Sigmoid colon (tissue), 7 donors: ENCODE measurements around the gene ADCY4. TPM values are rescaled to one million over a fixed set of nuclear protein-coding genes. Genes with fewer than 3 reads are reported as not detected.

Source experiments
- DNase-seq: peaks from one replicate; pipeline ENCODE4 v3.0.0-alpha.2; 2019
- H3K27ac ChIP-seq, 4 donors: fragments of 200-600 bp; sonication (generic); one replicate each; pipeline ENCODE4 v1.5.1; 2016 to 2019; ENCODE audit warnings: mild to moderate bottlenecking in 1 of 4
- H3K27me3 ChIP-seq, 3 donors: fragments of 200-600 bp; sonication (generic); one replicate each; pipeline ENCODE4 v1.5.1; 2019; ENCODE audit warnings: mild to moderate bottlenecking in 1 of 3
- H3K36me3 ChIP-seq, 4 donors: fragments of 200-600 bp; sonication (generic); one replicate each; pipeline ENCODE4 v1.5.1; 2016 to 2019
- H3K4me1 ChIP-seq, 4 donors: fragments of 200-600 bp; sonication (generic); one replicate each; pipeline ENCODE4 v1.5.1; 2017 to 2019
- H3K4me3 ChIP-seq, 4 donors: fragments of 200-600 bp; sonication (generic); one replicate each; pipeline ENCODE4 v1.5.1; 2017 to 2019; ENCODE audit warnings: mild to moderate bottlenecking in 2 of 4, moderate library complexity in 1 of 4
- H3K9me3 ChIP-seq, 4 donors: fragments of 200-600 bp in 3 of 4; sonication (generic) in 3 of 4; one replicate each; pipeline versions ENCODE4 v1.5.1 to v1.6.1; 2013 to 2019
- CTCF ChIP-seq, 4 experiments: fragments of 450-650 bp in 3 of 4; fragments of 200-600 bp in 1 of 4; IDR thresholded peaks; one replicate each; pipeline ENCODE4 v1.5.1; 2016 to 2019; ENCODE audit warnings: antibody characterized with exemption in 4 of 4, mild to moderate bottlenecking in 3 of 4, moderate library complexity in 2 of 4
- EP300 ChIP-seq, 4 donors: sonication (generic); formaldehyde crosslinking; IDR thresholded peaks; one replicate each; pipeline ENCODE4 v1.6.1; 2017; ENCODE audit warnings: antibody characterized with exemption in 4 of 4
- POLR2A ChIP-seq, 2 donors: fragments of 450-650 bp; IDR thresholded peaks; one replicate each; pipeline ENCODE4 v1.6.1; 2016; ENCODE audit warnings: antibody characterized with exemption in 2 of 2, mild to moderate bottlenecking in 2 of 2, moderate library complexity in 2 of 2
- POLR2AphosphoS5 ChIP-seq, 4 donors: sonication (generic); formaldehyde crosslinking; IDR thresholded peaks; one replicate each; pipeline ENCODE4 v1.6.1; 2017; ENCODE audit warnings: antibody characterized with exemption in 4 of 4
- WGBS, 2 donors: extraction: QIAGEN DNeasy Blood & Tissue Kit; methylation state at CpG; one replicate each; pipeline ENCODE4 v1.1.7; 2013; 5-methylcytosine and 5-hydroxymethylcytosine counted together
- intact Hi-C: fragments of 100-400 bp; cut with DNase I; formaldehyde crosslinking; loops from one replicate; pipeline ENCODE4 v1.15.1; 2023
- polyA plus RNA-seq, 3 donors: library from polyadenylated mRNA; stranded (reverse); fragments of 200-250 nt; gene quantifications; one replicate each; pipeline ENCODE4 v1.2.3, GENCODE V29; 2013
- total RNA-seq, 4 donors: library from RNA; depleted of rRNA; stranded (reverse); fragments of >200 nt; gene quantifications; one replicate each; pipeline ENCODE4 v1.1.0, GENCODE V29; 2016
- donor health status: healthy with polysubstance abuse.
- donor health status: Bipolar disorder and iron deficiency.
- donor health status: healthy.

The ADCY4 gene
- total and polyA plus RNA-seq, 7 donors: 1.4 to 36.0 (median 12.1) TPM

- no peak overlapping the region for H3K4me3 ChIP-seq
- DNase-seq: no peak
- intact Hi-C loops: no loop called here
- TF ChIP-seq POLR2A (IDR thresholded peaks at IDR 0.05) (no peak), CTCF (IDR thresholded peaks at IDR 0.05) (no peak), EP300 (IDR thresholded peaks at IDR 0.05) (no peak), POLR2AphosphoS5 (IDR thresholded peaks at IDR 0.05) (no peak)
- 98% methylated on average over 1 of the region's 1 CpG for WGBS, 2 donors
- peaks cover 0 to 34% (median 25%) of the 10 kb centered on the region in 3 donors for H3K27me3 ChIP-seq
- H3K4me1 ChIP-seq: peaks cover 0 to 4% (median 0%) of the 10 kb centered on the region in 4 donors
- no peaks in the 10 kb centered on the region for H3K36me3 ChIP-seq
- H3K27ac ChIP-seq: no peak overlapping the region
- H3K9me3 ChIP-seq: no peaks in the 10 kb centered on the region
Measured at GRCh38 chr14:24340606-24341005, 5.7 kb upstream of the ADCY4 start.

- Histone ChIP-seq H3K4me3 (peak within 1 kb of the TSS in 3 of 4 donors; percentile 38 to 40 (median 40)), H3K9me3 (no peaks in the 10 kb centered on the region), H3K36me3 (no peaks in the 10 kb centered on the region), H3K27ac (peak within 1 kb of the TSS in 3 of 4 donors; percentile 25 to 64 (median 49)), H3K27me3 (peaks cover 5 to 42% (median 36%) of the 10 kb centered on the region in 3 donors), H3K4me1 (peaks cover 0 to 11% (median 7%) of the 10 kb centered on the region in 4 donors)
- TF ChIP-seq POLR2A (IDR thresholded peaks at IDR 0.05) (peak in 1 of 2 donors; percentile 35), POLR2AphosphoS5 (IDR thresholded peaks at IDR 0.05) (no peak)
- no peak for DNase-seq
- intact Hi-C loops: loop anchor here (10.0 kb wide), 1 partner anchor 335 kb away; no protein-coding TSS in a partner anchor
- WGBS, 2 donors: 3 to 7% methylated on average over 51 of the region's 51 CpGs
Measured at GRCh38 chr14:24339284-24340151, 4.6 kb upstream of the ADCY4 start, which contains the start of gene RIPK3. Gene RIPK3, minus strand, starts transcription at chr14:24339991. Its CDS starts 165 bp downstream, at chr14:24339826.

- Histone ChIP-seq H3K4me1 (peaks cover 0 to 18% (median 12%) of the 10 kb centered on the region in 4 donors), H3K36me3 (no peaks in the 10 kb centered on the region), H3K9me3 (no peaks in the 10 kb centered on the region), H3K27ac (no peak overlapping the region), H3K27me3 (peaks cover 8 to 48% (median 42%) of the 10 kb centered on the region in 3 donors), H3K4me3 (peak overlapping the region in 3 of 4 donors; percentile 38 to 40 (median 40))
- no peak for TF ChIP-seq POLR2A (IDR thresholded peaks at IDR 0.05)
- TF ChIP-seq EP300 (IDR thresholded peaks at IDR 0.05): no peak
- no peak for TF ChIP-seq CTCF (IDR thresholded peaks at IDR 0.05)
- TF ChIP-seq POLR2AphosphoS5 (IDR thresholded peaks at IDR 0.05): no peak
- intact Hi-C loops: loop anchor here (10.0 kb wide), 1 partner anchor 336 kb away; no protein-coding TSS in a partner anchor
- 80 to 85% methylated on average over 14 of the region's 14 CpGs for WGBS, 2 donors
- no peak for DNase-seq
Measured at GRCh38 chr14:24338843-24339242, 4.0 kb upstream of the ADCY4 start.

GRCh38 chr14:24337824-24338175 lies 2.9 kb upstream of the ADCY4 start:
- Histone ChIP-seq H3K27ac (no peak overlapping the region), H3K36me3 (no peaks in the 10 kb centered on the region), H3K4me3 (no peak overlapping the region), H3K4me1 (peaks cover 0 to 27% (median 21%) of the 10 kb centered on the region in 4 donors), H3K27me3 (peaks cover 8 to 59% (median 50%) of the 10 kb centered on the region in 3 donors), H3K9me3 (no peaks in the 10 kb centered on the region)
- 95 to 96% methylated on average over 8 of the region's 8 CpGs for WGBS, 2 donors
- intact Hi-C loops: loop anchor here (10.0 kb wide), 1 partner anchor 337 kb away; no protein-coding TSS in a partner anchor
- TF ChIP-seq CTCF (IDR thresholded peaks at IDR 0.05): no peak
- TF ChIP-seq POLR2A (IDR thresholded peaks at IDR 0.05): no peak
- no peak for TF ChIP-seq EP300 (IDR thresholded peaks at IDR 0.05)
- no peak for TF ChIP-seq POLR2AphosphoS5 (IDR thresholded peaks at IDR 0.05)
- DNase-seq: no peak
